ENCODE measurements around the gene CHPF. TPM values are rescaled to one million over a fixed set of nuclear protein-coding genes. Genes with fewer than 3 reads are reported as not detected.

The CHPF gene
- total RNA-seq, 1 experiment from 2014 or later, result 81.2 TPM

DNA sequence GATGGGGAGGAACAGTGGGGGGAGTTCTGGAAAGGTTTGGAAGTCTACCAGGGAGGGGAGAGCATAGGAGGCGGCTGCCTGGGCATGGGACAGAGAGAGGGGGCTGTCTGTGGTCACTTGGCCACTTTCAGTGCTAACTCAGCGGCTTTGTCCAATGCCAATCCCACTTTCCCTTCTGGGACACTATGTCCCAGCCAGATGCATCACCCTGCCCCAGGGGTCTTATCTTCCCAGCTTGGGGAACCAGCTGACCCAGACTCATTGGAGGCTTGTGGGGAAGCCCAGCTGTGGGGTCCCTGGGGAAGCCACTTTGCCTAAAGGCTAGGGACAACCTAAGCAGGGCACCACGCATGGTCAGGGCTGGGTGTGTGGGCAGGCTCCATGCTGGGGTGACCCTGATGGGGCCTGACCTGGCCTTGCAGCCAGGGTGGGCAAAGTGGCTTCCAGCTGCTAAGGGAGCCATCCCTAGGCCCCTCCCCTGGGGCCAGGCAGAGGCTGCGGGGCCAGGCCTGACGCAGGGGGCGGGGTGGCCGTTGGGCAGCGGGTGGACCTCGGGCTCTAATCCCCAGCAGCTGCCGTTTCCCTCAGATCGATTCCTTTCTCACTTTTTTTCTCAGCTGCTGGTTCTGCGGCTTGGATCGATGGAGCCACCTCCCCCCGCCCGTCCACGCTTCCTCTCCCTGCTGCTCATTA is 30.9 kb downstream of the CHPF start:
- Mint-ChIP-seq H3K4me3 (ENCODE audit: unreplicated experiment) (no peak overlapping the region), H3K27me3 (ENCODE audit: insufficient read depth, unreplicated experiment) (peaks cover 78% of the 10 kb centered on the region), H3K36me3 (ENCODE audit: insufficient read depth, unreplicated experiment) (no peaks in the 10 kb centered on the region), H3K4me1 (ENCODE audit: insufficient read depth, unreplicated experiment) (peaks cover 11% of the 10 kb centered on the region), H3K27ac (ENCODE audit: low read depth, unreplicated experiment) (no peak overlapping the region), H3K9me3 (ENCODE audit: unreplicated experiment) (no peaks in the 10 kb centered on the region)
- BruUV-seq (replicated peaks), result no TSS peak
- ChIA-PET CTCF (interaction anchor here (0.5 to 2.3 kb wide), 4 partner anchors 17 to 23 kb away, joined by 3 to 9 read pairs (median 4); a partner anchor contains a TSS), POLR2A (no interaction called here)
- intact Hi-C loops (cut with micrococcal nuclease), result no loop called here
- TF ChIP-seq, protein P1, sequence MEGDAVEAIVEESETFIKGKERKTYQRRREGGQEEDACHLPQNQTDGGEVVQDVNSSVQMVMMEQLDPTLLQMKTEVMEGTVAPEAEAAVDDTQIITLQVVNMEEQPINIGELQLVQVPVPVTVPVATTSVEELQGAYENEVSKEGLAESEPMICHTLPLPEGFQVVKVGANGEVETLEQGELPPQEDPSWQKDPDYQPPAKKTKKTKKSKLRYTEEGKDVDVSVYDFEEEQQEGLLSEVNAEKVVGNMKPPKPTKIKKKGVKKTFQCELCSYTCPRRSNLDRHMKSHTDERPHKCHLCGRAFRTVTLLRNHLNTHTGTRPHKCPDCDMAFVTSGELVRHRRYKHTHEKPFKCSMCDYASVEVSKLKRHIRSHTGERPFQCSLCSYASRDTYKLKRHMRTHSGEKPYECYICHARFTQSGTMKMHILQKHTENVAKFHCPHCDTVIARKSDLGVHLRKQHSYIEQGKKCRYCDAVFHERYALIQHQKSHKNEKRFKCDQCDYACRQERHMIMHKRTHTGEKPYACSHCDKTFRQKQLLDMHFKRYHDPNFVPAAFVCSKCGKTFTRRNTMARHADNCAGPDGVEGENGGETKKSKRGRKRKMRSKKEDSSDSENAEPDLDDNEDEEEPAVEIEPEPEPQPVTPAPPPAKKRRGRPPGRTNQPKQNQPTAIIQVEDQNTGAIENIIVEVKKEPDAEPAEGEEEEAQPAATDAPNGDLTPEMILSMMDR (IDR thresholded peaks at IDR 0.05; ENCODE audit: unreplicated experiment), result no peak
- DNase-seq (ENCODE audit: unreplicated experiment), result no peak

DNA sequence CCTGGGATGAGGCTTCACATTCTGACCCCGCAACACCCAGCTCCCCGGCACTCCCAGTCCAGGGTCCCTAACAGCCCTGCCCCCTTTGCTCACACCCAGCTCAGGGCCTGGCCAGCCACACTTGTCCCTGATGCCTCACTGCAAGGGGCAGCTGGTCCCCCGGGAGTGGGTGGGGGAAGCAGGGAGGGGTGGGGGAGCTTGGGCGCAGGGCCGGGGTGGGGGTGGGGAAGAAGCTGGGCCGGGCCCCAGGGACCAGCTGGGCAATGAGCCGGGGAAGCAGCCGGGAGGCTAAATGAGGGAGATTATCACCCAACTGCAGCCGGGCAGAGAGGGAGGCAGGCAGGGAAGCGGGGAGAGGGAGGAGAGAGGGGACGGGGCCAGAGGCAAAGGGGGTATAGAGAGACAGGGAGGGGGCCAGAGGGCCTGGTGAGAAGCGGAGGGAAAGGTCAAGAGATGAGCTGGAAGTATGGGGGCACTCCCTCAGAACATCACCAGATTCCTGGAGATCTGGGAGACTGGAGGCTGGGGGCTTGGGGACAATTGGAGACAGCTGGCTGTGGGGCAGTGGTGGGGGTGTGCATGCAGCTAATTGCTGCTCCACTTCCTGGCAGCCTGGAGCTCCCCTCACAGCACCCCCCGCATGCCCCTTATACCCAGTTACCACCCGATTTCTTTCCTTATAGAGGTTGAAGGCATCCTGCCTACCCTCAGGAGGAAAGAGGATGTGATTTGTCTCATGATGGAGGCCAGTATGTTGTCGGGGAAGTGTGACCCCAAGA is 31.9 kb downstream of the CHPF start:
- CTCF ChIA-PET, result interaction anchor here (0.5 to 2.3 kb wide), 13 partner anchors 8 to 989 kb away, joined by 3 to 11 read pairs (median 3); partner anchors contain the start of gene GMPPA
- H3K4me3 Mint-ChIP-seq (ENCODE audit: unreplicated experiment), result no peak overlapping the region
- no TSS peak for BruUV-seq (replicated peaks)
- no peaks in the 10 kb centered on the region for H3K9me3 Mint-ChIP-seq (ENCODE audit: unreplicated experiment)
- POLR2A ChIA-PET, result interaction anchor here (0.6 to 0.7 kb wide), 2 partner anchors 266 to 329 kb away, joined by 4 to 6 read pairs; partner anchors contain the start of genes GLB1L and STK16
- H3K27ac Mint-ChIP-seq (ENCODE audit: low read depth, unreplicated experiment), result no peak overlapping the region
- no peaks in the 10 kb centered on the region for H3K36me3 Mint-ChIP-seq (ENCODE audit: insufficient read depth, unreplicated experiment)
- peaks cover 11% of the 10 kb centered on the region for H3K4me1 Mint-ChIP-seq (ENCODE audit: insufficient read depth, unreplicated experiment)
- no peak for DNase-seq (ENCODE audit: unreplicated experiment)
- intact Hi-C loops (cut with micrococcal nuclease), result no loop called here
- H3K27me3 Mint-ChIP-seq (ENCODE audit: insufficient read depth, unreplicated experiment), result peaks cover 69% of the 10 kb centered on the region
- TF ChIP-seq, protein P1 (IDR thresholded peaks at IDR 0.05; ENCODE audit: unreplicated experiment), result no peak

DNA sequence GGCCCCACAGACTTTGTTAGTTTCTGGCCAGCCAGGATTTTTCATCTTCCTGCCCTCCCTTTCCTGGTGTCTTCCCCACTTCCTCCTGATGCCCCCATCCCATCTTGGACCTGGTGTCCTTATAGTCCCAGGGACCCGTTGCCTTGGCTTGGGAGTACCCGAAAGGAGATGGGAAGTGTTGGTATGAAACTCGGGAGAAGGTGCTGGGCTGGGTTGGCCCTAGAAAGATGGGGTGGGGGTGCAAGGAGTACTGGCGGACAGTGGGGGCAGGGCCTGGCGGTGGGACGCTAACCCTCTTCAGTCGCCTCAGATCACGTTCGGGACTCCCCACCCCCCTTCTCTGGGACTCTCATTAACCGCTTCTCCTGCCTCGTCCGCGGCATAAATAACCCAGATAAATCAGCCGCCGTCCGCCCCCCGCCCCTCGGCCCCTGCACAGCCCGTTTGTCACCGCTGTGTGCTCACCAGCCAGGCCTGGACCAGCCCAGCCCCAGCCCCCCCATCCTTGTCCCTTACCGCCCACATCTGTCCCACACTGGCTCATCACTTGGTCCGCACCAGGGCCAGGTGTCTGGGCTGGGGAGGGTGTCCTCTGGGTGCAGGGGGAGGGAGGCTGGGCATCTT is 33.0 kb downstream of the CHPF start:
- intact Hi-C loops (cut with micrococcal nuclease), result no loop called here
- no peak overlapping the region for H3K4me3 Mint-ChIP-seq (ENCODE audit: unreplicated experiment)
- no peak for DNase-seq (ENCODE audit: unreplicated experiment)
- POLR2A ChIA-PET, result interaction anchor here (0.7 to 1.3 kb wide), 3 partner anchors 11 to 13 kb away, joined by 3 to 5 read pairs (median 3); no protein-coding TSS in a partner anchor
- CTCF ChIA-PET, result interaction anchor here (0.6 to 3.7 kb wide), 17 partner anchors 8 to 823 kb away, joined by 3 to 34 read pairs (median 4); no protein-coding TSS in a partner anchor
- no TSS peak for BruUV-seq (replicated peaks)
- no peaks in the 10 kb centered on the region for H3K9me3 Mint-ChIP-seq (ENCODE audit: unreplicated experiment)
- TF ChIP-seq, protein P1 (IDR thresholded peaks at IDR 0.05; ENCODE audit: unreplicated experiment), result no peak
- H3K4me1 Mint-ChIP-seq (ENCODE audit: insufficient read depth, unreplicated experiment), result peaks cover 11% of the 10 kb centered on the region
- H3K27ac Mint-ChIP-seq (ENCODE audit: low read depth, unreplicated experiment), result no peak overlapping the region
- H3K27me3 Mint-ChIP-seq (ENCODE audit: insufficient read depth, unreplicated experiment), result peaks cover 57% of the 10 kb centered on the region
- H3K36me3 Mint-ChIP-seq (ENCODE audit: insufficient read depth, unreplicated experiment), result no peaks in the 10 kb centered on the region
